Right lobe of liver (tissue), 4 donors: ENCODE data around the gene AKAP4.

Source experiments
- POLR2A ChIP-seq: fragments of 450-650 bp; IDR thresholded peaks from one replicate; pipeline ENCODE4 v1.6.1; 2017; ENCODE audit warnings: antibody characterized with exemption, mild to moderate bottlenecking
- TF ChIP-seq, protein P1 (sequence below), 4 donors: fragments of 200-600 bp in 3 of 4; fragments of 450-650 bp in 1 of 4; IDR thresholded peaks; one replicate each; pipeline versions ENCODE4 v1.5.1 to v1.8.0; 2016 to 2022; ENCODE audit warnings: antibody characterized with exemption in 4 of 4, mild to moderate bottlenecking in 2 of 4
- donor health status: DM: no; HTN: no; CAD: no.
- donor health status: DM: no; HTN: no; CAD: no.
- donor health status: DM: no; HTN: yes; CAD: no.

GRCh38 chrX:50169717-50170116 lies 31.1 kb downstream of the AKAP4 start:
- TF ChIP-seq, protein P1, sequence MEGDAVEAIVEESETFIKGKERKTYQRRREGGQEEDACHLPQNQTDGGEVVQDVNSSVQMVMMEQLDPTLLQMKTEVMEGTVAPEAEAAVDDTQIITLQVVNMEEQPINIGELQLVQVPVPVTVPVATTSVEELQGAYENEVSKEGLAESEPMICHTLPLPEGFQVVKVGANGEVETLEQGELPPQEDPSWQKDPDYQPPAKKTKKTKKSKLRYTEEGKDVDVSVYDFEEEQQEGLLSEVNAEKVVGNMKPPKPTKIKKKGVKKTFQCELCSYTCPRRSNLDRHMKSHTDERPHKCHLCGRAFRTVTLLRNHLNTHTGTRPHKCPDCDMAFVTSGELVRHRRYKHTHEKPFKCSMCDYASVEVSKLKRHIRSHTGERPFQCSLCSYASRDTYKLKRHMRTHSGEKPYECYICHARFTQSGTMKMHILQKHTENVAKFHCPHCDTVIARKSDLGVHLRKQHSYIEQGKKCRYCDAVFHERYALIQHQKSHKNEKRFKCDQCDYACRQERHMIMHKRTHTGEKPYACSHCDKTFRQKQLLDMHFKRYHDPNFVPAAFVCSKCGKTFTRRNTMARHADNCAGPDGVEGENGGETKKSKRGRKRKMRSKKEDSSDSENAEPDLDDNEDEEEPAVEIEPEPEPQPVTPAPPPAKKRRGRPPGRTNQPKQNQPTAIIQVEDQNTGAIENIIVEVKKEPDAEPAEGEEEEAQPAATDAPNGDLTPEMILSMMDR (IDR thresholded peaks at IDR 0.05), result no peak
- TF ChIP-seq POLR2A, result no peak
